NCI-H2196 treated with DMSO at 0.1 percent for 48 hours (cell line): ENCODE results near the gene GPC5.
"Not testable (repeated sequence)": the region's sequence is repeated elsewhere in the genome, so short reads cannot be mapped to it uniquely, and the experiment has no call there.

Experiments used
- DNase-seq: peaks from one replicate; lab custom pipeline; 2025; ENCODE audit not compliant: unreplicated experiment; lab: John Stamatoyannopoulos, UW

The GPC5 gene

DNA sequence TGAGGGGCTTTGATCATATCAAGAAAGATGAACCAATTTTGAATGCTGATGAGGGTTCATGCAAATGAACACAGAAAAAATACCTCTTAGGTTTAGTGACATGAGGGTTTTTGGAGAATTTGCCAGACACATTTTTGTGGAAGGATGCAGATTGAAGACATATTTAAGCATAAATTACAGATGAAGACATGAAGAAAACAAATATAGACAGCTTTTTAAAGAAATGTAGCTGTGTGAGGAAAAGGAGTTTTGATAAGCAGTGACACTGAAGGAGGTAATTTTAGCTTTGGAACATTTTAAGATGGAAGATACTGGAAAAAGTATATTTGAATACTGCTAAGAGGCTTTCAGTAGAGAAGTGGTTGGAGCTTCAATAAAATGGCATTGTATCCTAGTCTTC lies 1017.4 kb downstream of the GPC5 start:
- DNase-seq: no peak

DNA sequence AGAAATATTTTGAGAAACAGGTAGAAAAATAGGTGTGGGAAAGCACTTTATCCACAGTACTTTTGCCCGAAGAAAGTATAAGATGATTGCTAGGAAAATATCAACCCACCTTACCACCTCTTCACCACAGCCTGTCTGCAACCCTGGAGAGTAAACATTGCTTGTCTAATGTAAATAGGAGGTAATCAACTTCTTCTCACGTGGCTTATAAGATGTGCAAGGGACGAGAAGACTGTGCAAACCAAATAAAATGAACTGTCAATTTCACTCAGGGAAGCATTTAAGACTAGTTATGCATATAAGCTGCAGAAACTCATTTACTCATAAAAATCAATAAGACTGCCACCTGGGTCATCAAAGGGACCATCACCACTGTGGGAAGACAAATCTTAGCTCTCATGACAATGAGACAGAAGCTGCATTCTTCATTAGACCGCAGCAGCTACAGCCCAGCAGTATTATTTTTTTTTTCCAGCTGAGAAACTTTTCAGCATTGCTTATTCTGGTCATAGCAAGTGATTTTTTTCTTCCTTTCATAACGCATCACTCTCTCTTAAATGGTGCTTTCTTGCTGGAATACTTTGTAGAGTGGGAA lies 1020.5 kb downstream of the GPC5 start:
- no peak for DNase-seq

DNA sequence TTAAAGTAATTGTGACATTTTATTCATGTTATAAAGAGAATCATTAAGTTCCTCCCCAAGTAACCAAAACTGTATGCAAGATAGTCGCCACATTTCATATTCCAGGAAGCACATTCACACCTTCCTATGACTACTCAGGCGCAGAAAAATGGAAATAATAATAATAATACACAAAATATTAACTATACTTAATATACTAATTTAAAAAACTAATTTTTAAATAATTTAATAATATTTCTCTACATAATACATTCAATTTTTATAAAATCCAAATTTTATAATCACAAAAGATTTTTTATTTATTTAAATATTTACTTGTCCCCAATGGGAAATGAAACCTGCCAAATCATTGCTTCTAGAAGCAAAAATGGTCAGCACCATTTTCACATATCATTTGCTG lies 1030.8 kb downstream of the GPC5 start:
- no peak for DNase-seq

DNA sequence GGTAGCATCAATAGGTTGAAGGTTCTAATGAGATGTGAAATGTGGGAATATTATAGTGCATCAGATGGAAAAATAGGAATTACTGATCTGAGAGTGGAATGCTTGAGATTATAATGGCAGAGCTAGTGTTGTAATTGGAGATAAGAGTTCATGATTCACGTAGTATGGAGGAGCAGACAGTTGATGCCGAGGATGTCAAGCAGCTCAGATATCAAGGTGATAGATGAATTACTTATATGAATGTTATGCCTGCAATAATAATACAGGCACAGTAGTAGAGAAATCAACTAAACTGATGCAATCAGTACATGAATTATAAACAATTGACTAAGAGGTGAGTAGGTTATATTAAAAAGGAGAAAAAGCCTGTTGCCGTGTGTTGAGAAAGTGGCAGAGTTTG lies 1035.0 kb downstream of the GPC5 start:
- DNase-seq: no peak

DNA sequence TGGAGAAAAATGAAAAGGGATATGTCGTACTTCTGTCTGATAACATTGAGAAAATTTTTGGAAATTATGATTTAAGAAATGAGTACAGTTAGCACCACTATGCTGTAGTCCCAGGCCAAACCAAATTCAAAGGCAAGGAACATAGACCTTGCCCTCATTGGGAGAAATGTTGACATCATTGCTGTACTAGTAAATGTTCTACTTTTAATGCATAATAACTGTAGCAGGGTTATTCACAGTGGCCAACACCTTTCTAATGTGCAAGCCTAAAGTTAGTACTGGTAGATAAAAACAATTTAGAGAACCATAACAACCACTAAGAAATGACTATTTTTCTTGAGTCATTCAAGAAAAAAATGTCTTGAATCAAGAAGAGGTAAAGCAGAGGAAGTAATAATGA lies 1035.5 kb downstream of the GPC5 start:
- no peak for DNase-seq

DNA sequence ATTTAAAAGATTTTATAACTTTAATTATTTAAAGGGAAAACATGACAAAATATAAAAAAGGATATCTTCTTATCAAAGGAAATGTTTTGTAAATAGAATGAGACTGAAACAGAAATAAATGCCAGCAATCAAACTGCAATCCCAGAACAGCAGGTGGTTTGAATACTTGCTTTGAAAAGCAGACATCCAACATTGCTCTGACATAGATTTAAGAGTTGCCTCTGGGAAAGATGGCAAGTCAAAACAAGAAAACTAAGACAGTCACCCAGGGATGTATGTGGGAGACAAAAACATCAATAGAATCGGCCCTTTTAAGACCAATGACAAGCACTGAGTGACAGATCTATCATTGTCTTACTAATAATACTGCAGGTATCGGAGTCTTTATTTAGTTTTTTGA lies 1038.5 kb downstream of the GPC5 start:
- DNase-seq: no peak

DNA sequence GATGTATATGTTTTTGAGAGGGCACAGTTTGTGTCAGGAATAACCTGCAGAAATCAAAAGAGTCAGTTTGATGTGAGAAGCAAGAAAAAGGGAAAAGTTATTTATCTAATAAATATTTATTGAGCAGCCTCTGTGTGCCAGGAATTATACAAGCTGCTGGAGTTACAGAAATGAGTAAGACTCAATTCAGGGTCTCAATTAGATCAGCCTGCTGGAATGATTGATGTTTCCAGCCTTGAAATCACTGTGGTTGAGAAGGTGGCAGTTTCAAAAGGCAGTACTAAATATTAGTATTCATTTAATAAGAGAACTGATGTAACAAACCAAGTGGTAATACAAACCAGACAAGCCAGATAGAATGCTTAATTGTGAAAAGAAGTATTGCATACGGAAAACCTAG lies 1045.8 kb downstream of the GPC5 start:
- DNase-seq: no peak

DNA sequence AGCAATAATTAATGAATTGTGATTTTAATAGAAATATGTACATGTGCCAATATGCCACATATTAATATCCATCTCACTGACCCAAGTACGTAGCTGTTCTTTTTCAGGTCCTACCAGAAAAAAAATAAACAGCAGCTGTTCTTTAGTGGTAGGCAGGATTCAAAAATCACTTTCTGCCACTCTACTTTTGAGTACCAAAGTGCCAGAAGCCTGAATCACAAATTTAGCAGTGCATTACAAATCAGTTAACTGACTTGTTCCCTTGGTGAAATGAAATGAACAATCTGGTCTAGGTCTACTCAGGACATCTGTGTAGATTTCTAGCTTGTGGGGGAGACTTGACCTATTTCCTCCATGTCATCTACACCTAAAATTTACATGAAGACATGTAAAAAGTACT lies 1052.6 kb downstream of the GPC5 start:
- DNase-seq: no peak

DNA sequence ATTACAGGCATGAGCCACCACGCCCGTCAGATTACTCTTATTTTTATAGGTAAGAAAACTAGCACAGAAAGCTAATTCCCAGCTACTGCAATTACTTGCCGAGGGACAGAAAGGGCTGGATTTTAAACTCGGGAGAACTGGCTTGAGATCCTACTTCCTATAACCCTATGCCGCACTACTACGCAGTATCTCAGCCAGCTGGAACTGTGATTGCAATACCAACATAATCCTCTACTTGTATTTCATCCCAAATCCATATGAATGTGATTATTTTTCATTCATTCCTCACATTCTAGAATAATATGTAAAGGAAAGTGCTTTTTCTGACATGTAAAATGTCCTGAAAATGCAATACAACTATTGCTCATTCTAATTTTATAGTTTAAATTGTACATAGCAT lies 1054.4 kb downstream of the GPC5 start:
- no peak for DNase-seq

DNA sequence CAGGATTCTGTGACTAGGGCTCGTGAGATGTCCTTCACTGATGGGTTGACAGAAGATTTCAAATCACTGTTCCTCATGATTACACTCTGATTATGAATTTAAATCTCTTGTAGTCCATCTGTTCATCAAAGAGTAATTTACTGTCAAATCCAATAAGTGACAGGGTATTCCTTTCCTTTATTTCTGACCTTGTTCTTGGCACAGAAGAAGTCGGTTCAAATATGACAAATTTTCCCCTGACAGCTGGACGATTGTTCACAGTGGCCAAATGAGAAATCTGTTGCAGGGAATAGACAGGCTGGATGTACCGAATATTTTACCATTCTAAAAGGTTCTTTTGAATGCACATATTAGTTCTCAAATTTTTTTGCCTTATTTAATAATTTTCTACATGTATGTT lies 1060.9 kb downstream of the GPC5 start:
- DNase-seq: no peak

DNA sequence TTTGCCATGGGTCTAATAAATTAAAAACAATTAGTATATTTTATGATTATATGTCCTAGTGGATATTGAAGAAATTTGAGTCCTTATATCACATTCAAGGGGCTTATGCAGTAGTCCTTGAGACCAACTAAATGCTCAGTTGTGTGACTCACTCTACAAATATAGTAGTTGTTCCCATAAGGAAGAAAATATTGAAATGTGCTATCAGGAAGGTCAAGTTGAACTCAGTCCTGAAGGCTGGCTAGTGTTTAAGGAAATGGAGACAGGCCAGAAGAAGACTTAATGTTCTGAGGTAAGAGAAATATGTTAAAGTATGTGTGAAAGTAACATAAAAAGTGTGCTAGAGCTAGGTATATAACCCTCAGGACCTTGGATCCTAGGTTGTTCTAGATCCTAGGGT lies 1062.1 kb downstream of the GPC5 start:
- DNase-seq: no peak

DNA sequence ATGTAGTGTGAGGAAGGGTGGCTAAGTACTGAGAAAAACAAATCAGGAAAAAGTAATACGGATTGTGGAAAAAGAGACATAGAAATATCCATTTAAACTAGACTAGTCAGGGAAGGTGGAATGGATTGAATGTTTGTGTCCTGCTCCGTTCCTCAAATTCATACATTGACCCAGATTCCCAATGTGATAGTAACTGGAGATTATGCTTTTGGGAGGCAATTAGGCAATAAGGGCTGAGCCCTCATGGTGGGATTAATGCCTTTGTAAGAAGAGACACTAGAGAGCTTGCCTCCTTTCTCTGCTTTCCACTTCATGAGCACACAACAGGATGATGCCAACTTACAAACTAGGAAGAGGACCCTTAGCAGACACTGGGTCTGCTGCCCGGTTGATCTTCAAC lies 1063.0 kb downstream of the GPC5 start:
- DNase-seq: no peak

DNA sequence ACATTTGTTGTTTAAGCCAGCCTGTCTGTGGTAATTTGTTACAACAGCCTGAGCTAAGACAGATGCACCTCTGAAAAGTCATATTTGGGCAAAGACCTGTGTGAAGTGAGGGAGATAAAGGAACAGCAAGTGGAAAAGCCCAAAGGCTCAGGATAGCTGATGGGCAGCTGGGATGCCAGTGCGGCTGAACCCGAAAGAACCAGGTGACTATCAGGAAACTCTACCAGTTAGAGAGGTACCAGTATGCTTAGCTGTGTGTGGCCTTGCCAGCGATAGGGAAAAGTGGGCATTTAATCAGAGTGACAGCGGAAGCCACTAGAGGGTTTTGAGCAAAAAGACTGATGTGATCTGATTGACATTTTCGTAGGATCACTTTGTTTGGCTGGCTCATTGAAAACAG lies 1063.4 kb downstream of the GPC5 start:
- no peak for DNase-seq

DNA sequence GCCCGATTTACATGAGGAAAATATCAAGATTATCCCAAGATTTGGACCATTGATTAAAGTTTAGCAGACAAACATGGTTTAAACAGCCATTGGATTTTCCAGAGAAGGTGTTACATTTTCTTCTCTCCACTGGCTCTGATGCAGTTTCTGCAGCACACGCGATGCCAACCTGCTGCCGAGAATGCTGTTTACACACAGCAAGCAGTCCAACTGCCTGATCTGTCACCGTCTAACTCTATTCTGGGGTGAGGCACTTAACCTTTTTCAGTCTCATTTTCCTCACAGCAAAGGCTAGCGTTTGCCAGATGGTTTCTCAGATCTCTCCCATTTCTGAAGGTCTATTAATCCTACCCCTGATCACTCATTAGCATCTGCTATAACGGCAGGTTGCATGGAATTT lies 1064.7 kb downstream of the GPC5 start:
- DNase-seq: peak; percentile 0

DNA sequence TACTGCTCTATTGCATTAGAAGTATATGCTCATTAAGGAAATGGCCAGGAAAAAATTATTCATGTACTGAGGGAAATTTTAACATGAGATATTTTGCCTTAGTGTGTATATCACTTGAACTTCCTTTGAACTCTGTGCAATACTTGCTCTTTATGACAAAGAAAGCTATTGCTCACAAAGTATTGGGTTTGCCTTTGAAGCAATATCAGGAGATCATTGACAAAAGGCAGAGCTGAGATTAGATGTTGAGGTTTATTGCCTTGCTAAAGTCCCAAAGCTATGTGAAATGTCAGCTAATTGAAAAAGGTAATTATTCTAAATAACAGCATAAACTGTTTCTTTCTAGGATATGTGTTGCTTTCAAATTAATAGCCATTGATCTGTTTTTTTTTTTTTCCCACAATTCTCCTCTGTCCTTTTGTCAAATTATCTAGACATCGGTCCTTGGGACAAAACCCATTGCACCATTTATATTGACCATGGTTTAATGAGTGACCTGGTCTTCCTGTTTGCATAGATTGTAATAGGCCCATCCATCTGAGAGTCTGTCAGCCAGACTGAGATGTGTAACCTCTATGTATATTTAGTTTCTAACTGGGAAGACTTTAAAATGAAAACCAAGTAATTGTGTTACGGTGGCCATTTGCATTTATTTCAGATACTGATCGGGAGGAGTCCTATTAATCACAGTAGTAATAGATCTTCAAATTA lies 1075.5 kb downstream of the GPC5 start:
- no peak for DNase-seq

DNA sequence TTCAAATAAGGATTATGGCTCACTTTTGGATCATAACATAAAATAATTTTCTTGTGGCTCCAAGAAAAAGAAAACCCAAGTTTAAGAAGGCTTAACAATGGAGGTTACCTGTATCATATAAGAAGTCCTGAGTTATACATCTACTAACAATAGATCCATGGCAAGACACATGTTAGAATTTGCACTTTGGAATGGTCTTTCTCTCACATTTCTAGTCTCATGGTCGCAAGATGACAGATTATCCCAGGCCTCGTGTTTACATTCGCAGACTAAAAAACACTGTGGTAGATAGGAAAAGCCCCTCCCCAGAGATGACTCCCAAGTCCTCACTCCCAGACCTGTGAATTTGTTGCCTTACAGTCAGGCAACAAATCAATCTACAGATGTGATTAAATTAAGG lies 1082.0 kb downstream of the GPC5 start:
- no peak for DNase-seq

DNA sequence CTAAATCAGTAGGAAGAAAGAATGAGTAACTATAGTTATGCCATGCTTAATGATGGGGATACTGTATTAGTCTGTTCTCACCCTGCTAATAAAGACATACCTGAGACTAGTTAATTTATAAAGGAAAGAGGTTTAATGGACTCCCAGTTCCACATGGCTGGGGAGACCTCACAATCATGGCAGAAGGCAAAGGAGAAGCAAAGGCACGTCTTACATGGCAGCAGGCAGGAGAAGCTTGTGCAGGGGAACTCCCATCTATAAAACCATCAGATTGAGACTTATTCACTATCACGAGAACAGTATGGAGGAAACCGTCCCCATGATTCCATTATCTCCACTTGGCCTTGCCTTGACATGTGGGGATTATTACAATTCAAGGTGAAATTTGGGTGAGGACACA lies 1084.4 kb downstream of the GPC5 start:
- DNase-seq: not testable (repeated sequence)

DNA sequence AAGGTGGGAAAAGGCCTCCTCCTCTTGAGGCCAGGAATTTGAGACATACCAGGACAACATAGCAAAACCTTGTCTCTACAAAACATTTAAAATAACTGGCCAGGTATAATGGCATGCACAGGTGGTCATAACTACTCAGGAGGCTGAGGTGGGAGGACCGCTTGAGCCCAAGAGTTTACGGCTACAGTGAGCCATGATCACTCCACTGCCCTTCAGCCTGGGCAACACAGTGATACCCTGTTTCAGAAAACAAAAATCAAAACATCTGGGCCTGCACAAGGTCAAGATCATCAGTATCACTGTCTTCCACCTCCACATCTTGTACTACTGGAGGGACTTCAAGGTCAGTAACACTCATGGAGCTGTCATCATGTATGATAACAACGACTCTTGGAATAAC lies 1085.5 kb downstream of the GPC5 start:
- DNase-seq: no peak

DNA sequence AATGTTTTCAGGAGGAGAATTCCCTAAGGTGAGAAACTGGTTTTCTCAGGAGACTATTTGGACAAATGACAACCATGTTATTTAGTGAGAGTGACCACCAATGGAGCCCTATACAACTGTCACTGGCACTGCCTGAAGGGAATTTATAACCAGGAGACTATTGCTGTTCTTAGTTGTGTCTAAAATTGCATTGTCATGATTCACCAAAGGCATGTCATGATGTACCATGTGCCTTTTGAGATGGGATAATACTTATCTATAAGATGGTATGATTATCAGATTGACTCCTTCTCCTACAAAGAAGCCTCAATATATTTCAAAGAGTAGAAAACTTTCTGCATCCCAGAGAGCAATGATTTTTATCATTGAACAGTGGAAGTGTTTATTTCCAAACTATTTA lies 1088.8 kb downstream of the GPC5 start:
- no peak for DNase-seq

DNA sequence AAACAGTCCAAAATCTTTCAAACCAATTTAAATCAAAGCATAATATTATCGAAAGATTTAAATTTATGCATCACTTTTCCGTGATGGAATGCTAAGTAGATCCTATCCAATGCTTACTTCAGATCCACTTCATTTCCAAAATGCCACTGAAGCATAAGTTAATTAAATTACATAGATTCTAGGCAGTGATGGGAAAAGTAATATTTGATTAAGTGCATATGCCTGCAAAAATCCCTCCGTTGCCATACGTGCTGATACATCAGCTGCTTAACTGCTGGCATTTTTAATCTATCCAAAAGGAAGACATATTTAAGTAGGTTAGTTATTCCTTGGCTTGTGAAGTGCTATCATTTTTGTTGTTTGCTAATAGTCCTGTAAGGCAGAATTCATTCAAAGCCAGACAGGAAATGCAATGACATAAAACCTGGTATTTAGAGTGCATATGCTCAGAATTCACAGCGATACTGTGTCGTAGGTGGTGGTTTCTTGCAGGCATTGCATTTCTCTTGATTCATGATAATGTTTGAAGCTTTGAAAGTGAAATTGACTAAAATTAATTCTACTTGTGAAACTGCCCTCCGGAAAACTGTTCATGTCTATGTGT lies 1089.9 kb downstream of the GPC5 start:
- DNase-seq: no peak

DNA sequence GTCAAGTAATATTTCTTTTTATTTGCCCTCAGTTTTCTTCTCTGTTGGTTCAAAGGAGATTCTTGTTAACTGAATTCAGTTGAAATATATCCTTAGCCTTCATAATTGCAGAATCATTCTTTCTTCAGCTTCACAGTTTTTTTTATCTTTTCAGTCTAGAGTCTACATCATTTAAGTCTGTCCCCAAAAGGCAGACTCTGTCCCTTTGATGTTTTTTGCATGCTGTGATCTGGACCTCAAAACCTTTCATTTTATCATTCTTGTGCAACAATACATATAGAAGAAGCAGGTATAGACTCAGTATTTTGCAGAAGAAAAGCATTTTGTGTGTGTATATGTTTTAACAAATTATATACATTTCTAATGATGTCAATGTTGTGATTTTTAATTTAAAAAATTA lies 1093.4 kb downstream of the GPC5 start:
- no peak for DNase-seq

DNA sequence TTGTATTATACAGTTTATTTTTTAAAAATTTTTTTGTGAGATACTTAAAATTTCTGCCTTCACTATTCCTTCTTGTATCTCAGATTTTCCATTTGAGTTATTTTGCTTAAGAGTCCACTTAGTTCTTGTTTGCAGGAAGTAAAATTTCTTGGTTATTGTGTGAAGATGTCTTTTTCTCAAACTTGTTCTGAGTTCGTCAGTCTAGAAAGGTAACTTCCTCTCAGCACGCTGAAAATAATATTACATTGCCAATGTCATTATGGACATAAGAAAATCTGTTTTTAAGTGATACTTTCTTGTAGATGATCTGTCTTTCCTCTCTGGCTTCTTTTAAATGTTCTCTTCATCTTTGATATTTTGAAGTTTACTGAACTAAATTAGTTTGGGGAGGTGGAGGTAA lies 1096.5 kb downstream of the GPC5 start:
- no peak for DNase-seq

DNA sequence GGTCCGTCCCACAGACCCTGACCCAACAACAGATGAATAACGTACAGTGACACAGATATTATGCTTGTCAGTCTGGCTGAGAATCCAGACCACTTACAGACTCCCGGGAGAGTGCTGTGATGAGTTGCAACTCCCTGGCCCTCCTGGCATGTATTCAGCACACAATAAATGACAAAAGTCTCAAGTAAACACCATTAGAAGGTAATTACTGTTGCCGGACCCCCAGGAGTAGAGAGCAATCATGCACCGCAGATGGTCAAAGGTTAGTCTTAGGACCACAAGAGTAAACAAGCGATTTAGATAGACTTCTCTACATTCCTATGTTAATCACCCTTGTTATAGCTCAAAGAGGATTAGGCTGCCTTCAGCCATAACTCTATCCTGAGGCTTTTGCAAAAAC lies 1101.8 kb downstream of the GPC5 start:
- DNase-seq: no peak
